Kidney (tissue), 14 donors: ENCODE data around the gene CD4. TPM values are rescaled to one million over a fixed set of nuclear protein-coding genes. Genes with fewer than 3 reads are reported as not detected.

Experiments used
- DNase-seq, 5 donors: peaks; one replicate each; pipeline ENCODE4 v3.0.0-alpha.2; 2013 to 2020
- FAIRE-seq: peaks from 2 replicates; lab custom pipeline; 2012; peaks lifted over from hg19 to GRCh38; lab: Jason Lieb, UNC
- H3K27ac ChIP-seq, 2 donors: one replicate each; pipeline ENCODE4 v1.7.0; 2013; ENCODE audit warnings: low read depth in 2 of 2, low read length in 2 of 2, inconsistent platforms in 1 of 2
- H3K27me3 ChIP-seq: one replicate; pipeline ENCODE4 v1.7.1; 2013; ENCODE audit warnings: low read length, inconsistent platforms; ENCODE audit not compliant: control insufficient read depth, insufficient read depth
- H3K36me3 ChIP-seq, 3 donors: one replicate each; pipeline versions ENCODE4 v1.7.0 to v1.7.1; 2013; ENCODE audit warnings: low read length in 3 of 3, control low read depth in 1 of 3, inconsistent platforms in 1 of 3; ENCODE audit not compliant: insufficient read depth in 3 of 3, control insufficient read depth in 2 of 3
- H3K4me1 ChIP-seq, 3 donors: one replicate each; pipeline versions ENCODE4 v1.7.0 to v1.7.1; 2013; ENCODE audit warnings: low read length in 3 of 3, inconsistent platforms in 1 of 3, low read depth in 1 of 3; ENCODE audit not compliant: control insufficient read depth in 2 of 3, insufficient read depth in 2 of 3
- H3K4me3 ChIP-seq, 3 donors: one replicate each; pipeline versions ENCODE4 v1.7.0 to v1.8.1; 2013; ENCODE audit warnings: low read length in 3 of 3, control low read depth in 1 of 3, inconsistent platforms in 1 of 3
- H3K9ac ChIP-seq, 3 donors: one replicate each; pipeline versions ENCODE4 v1.7.0 to v1.7.1; 2013; ENCODE audit warnings: low read length in 3 of 3, control low read depth in 1 of 3, inconsistent platforms in 1 of 3
- H3K9me3 ChIP-seq, 3 donors: one replicate each; pipeline versions ENCODE4 v1.7.0 to v1.7.1; 2013; ENCODE audit warnings: low read length in 3 of 3, control low read depth in 1 of 3, inconsistent platforms in 1 of 3; ENCODE audit not compliant: control insufficient read depth in 2 of 3, insufficient read depth in 1 of 3
- intact Hi-C: fragments of 100-400 bp; cut with DNase I; formaldehyde crosslinking; loops from one replicate; pipeline ENCODE4 v1.11.1; 2022
- polyA plus RNA-seq: library from polyadenylated mRNA; stranded (reverse); fragments of 350-450 nt; fragmentation: Illumina TruSeq; extraction: RNeasy Lipid Tissue Mini Kit (QIAGEN cat#74804); gene quantifications from one replicate; pipeline ENCODE4 v1.2.3, GENCODE V29; 2014; ENCODE audit warnings: low read depth, low replicate concordance; ENCODE audit not compliant: insufficient read depth
- total RNA-seq: library from RNA; stranded (reverse); fragmentation: NEBNext Ultra II Directional; extraction: Animal tissue kit (Norgen Biotek cat#: 25700); gene quantifications from one replicate; pipeline ENCODE4 v1.2.1, GENCODE V29; 2021
- TF ChIP-seq, protein P1 (sequence below): IDR thresholded peaks from 3 replicates; pipeline ENCODE4 v1.5.1; 2012; ENCODE audit warnings: mild to moderate bottlenecking, moderate library complexity, borderline replicate concordance; ENCODE audit not compliant: insufficient read depth; ENCODE audit errors: extremely low read depth
- donor health status: control.
- donor health status: control.
- donor health status: control.
- donor health status: control.
- donor health status: control.
- donor health status: DM: yes; HTN: yes; CAD: no.
- donor health status: Normal renal cell carcinoma (clear cell type).

Gene CD4
- total and polyA plus RNA-seq, 2 donors from 2014 or later: 12.2 to 38.1 TPM

DNA sequence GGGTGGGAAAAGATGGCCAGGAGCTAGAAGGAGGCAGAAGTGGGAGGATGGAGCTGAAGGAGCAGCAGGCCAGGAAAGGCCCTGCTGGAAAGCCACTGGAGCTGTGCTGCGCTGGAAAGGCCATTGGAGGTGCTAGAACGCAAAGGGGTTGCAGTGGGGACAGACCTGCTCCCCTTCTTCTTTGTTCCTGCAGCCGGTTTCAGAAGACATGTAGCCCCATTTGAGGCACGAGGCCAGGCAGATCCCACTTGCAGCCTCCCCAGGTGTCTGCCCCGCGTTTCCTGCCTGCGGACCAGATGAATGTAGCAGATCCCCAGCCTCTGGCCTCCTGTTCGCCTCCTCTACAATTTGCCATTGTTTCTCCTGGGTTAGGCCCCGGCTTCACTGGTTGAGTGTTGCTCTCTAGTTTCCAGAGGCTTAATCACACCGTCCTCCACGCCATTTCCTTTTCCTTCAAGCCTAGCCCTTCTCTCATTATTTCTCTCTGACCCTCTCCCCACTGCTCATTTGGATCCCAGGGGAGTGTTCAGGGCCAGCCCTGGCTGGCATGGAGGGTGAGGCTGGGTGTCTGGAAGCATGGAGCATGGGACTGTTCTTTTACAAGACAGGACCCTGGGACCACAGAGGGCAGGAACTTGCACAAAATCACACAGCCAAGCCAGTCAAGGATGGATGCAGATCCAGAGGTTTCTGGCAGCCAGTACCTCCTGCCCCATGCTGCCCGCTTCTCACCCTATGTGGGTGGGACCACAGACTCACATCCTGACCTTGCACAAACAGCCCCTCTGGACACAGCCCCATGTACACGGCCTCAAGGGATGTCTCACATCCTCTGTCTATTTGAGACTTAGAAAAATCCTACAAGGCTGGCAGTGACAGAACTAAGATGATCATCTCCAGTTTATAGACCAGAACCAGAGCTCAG is 30.0 kb downstream of the CD4 start:
- Histone ChIP-seq H3K9me3 (peaks cover 0 to 2% (median 0%) of the 10 kb centered on the region in 3 donors), H3K27ac (no peak overlapping the region), H3K4me3 (no peak overlapping the region), H3K36me3 (peaks cover 0 to 3% (median 0%) of the 10 kb centered on the region in 3 donors), H3K27me3 (no peaks in the 10 kb centered on the region), H3K9ac (no peak overlapping the region), H3K4me1 (peaks cover 0 to 12% (median 8%) of the 10 kb centered on the region in 3 donors)
- DNase-seq: peak in 2 of 5 donors; percentile 38 to 61
- TF ChIP-seq, protein P1, sequence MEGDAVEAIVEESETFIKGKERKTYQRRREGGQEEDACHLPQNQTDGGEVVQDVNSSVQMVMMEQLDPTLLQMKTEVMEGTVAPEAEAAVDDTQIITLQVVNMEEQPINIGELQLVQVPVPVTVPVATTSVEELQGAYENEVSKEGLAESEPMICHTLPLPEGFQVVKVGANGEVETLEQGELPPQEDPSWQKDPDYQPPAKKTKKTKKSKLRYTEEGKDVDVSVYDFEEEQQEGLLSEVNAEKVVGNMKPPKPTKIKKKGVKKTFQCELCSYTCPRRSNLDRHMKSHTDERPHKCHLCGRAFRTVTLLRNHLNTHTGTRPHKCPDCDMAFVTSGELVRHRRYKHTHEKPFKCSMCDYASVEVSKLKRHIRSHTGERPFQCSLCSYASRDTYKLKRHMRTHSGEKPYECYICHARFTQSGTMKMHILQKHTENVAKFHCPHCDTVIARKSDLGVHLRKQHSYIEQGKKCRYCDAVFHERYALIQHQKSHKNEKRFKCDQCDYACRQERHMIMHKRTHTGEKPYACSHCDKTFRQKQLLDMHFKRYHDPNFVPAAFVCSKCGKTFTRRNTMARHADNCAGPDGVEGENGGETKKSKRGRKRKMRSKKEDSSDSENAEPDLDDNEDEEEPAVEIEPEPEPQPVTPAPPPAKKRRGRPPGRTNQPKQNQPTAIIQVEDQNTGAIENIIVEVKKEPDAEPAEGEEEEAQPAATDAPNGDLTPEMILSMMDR: no peak
- intact Hi-C loops: loop anchor here (10.0 kb wide), 1 partner anchor 65 kb away; the partner anchor contains the start of gene MLF2
- FAIRE-seq: no peak

DNA sequence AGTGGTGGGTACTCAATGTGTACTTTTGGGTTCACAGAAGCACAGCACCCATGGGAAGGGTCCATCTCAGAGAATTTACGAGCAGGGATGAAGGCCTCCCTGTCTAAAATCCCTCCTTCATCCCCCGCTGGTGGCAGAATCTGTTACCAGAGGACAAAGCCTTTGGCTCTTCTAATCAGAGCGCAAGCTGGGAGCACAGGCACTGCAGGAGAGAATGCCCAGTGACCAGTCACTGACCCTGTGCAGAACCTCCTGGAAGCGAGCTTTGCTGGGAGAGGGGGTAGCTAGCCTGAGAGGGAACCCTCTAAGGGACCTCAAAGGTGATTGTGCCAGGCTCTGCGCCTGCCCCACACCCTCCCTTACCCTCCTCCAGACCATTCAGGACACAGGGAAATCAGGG is 30.8 kb downstream of the CD4 start:
- Histone ChIP-seq H3K27me3 (no peaks in the 10 kb centered on the region), H3K4me3 (no peak overlapping the region), H3K27ac (no peak overlapping the region), H3K36me3 (peaks cover 0 to 3% (median 0%) of the 10 kb centered on the region in 3 donors), H3K9me3 (peaks cover 0 to 2% (median 0%) of the 10 kb centered on the region in 3 donors), H3K4me1 (peaks cover 0 to 12% (median 8%) of the 10 kb centered on the region in 3 donors), H3K9ac (no peak overlapping the region)
- FAIRE-seq (no peak), DNase-seq (peak in 1 of 5 donors; percentile 60)
- intact Hi-C loops: loop anchor here (10.0 kb wide), 1 partner anchor 65 kb away; the partner anchor contains the start of gene MLF2
- TF ChIP-seq, protein P1: no peak

DNA sequence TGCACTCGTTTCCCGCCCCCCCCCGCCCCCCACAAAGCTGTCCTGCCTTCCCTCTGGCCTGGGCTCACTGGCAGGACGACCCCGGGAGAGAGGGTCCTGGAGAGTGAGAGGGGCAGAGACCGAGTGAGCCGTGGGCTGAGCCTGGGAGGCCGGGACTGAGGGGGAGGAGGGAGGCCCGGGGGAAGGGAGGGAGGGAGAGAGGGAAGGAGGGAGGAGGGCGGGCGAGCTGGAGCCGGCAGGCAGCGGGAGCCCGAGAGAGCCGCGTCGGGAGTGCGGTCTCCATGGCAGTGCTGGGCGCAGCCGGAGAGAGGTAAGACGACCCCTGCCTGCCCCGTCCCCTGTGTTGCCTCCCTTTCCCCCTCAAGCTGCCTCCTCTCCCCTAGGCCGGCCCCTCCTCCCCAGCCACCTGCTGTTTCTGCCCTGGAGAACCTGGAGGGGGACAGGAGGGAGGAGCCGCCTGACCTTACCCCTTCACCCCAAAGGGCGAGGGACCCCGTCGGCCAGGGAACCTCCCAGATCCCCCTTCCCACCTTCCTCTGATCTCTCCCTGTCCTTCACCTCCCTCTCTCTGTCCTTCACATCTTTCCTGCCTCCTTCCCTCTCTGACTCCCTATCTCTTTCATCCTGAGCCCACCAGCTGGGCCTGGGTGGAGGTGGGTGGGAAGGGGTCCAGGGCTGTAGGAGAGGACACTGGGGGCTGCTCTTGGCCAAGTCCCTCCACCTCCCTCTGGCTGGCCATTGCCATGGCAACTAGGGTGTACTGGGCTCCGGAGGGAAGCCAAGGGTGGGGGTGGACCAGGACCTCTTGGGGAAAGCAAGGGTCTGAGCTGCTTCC is 32.5 kb downstream of the CD4 start, which contains the start of gene GPR162:
Gene GPR162, plus strand, starts transcription at position 231 of the 835 bp plus-strand sequence. CDS start 2,078 bp downstream, outside the sequence.
- peak within 1 kb of the TSS in 2 of 3 donors; percentile 32 to 57 for H3K4me3 ChIP-seq
- peak; percentile 90 to 95 (median 95) for DNase-seq
- H3K4me1 ChIP-seq: peaks cover 0 to 14% (median 8%) of the 10 kb centered on the region in 3 donors
- H3K9ac ChIP-seq: peak within 1 kb of the TSS in 2 of 3 donors; percentile 26 to 44
- no peak within 1 kb of the TSS for H3K27ac ChIP-seq
- peaks cover 0 to 2% (median 0%) of the 10 kb centered on the region in 3 donors for H3K9me3 ChIP-seq
- FAIRE-seq: no peak
- H3K36me3 ChIP-seq: peaks cover 0 to 3% (median 0%) of the 10 kb centered on the region in 3 donors
- TF ChIP-seq, protein P1: no peak
- intact Hi-C loops: loop anchor here (10.0 kb wide), 1 partner anchor 67 kb away; the partner anchor contains the start of gene MLF2
- no peaks in the 10 kb centered on the region for H3K27me3 ChIP-seq
